ENCODE results near the gene CTNNA3. TPM values are rescaled to one million over a fixed set of nuclear protein-coding genes. Genes with fewer than 3 reads are reported as not detected.
A peak's percentile ranks its signal among the peaks of the same experiment; 100 is the strongest.

Gene CTNNA3
- total RNA-seq, 1 donor from 2014 or later, result 0.92 TPM

- DNase-seq (ENCODE audit: low spot score), result no peak
- Mint-ChIP-seq H3K27me3 (ENCODE audit: low read depth) (no peaks in the 10 kb centered on the region), H3K9me3 (ENCODE audit: low read depth) (peaks cover 6% of the 10 kb centered on the region), H3K27ac (ENCODE audit: unreplicated experiment) (no peak overlapping the region), H3K36me3 (ENCODE audit: low read depth) (no peaks in the 10 kb centered on the region), H3K4me1 (ENCODE audit: low read depth) (peaks cover 15% of the 10 kb centered on the region), H3K4me3 (ENCODE audit: unreplicated experiment) (no peak overlapping the region)
- no peak for TF ChIP-seq CTCF (IDR thresholded peaks at IDR 0.05)
Measured at GRCh38 chr10:67622984-67623383, 73.0 kb downstream of the CTNNA3 start.

- peaks cover 19% of the 10 kb centered on the region for H3K4me1 Mint-ChIP-seq (ENCODE audit: low read depth)
- no peak for TF ChIP-seq CTCF (IDR thresholded peaks at IDR 0.05)
- no peaks in the 10 kb centered on the region for H3K27me3 Mint-ChIP-seq (ENCODE audit: low read depth)
- H3K9me3 Mint-ChIP-seq (ENCODE audit: low read depth), result peaks cover 6% of the 10 kb centered on the region
- H3K36me3 Mint-ChIP-seq (ENCODE audit: low read depth), result no peaks in the 10 kb centered on the region
- no peak overlapping the region for H3K4me3 Mint-ChIP-seq (ENCODE audit: unreplicated experiment)
- DNase-seq (ENCODE audit: low spot score), result no peak
- no peak overlapping the region for H3K27ac Mint-ChIP-seq (ENCODE audit: unreplicated experiment)
Measured at GRCh38 chr10:67622511-67622910, 73.5 kb downstream of the CTNNA3 start.

DNA sequence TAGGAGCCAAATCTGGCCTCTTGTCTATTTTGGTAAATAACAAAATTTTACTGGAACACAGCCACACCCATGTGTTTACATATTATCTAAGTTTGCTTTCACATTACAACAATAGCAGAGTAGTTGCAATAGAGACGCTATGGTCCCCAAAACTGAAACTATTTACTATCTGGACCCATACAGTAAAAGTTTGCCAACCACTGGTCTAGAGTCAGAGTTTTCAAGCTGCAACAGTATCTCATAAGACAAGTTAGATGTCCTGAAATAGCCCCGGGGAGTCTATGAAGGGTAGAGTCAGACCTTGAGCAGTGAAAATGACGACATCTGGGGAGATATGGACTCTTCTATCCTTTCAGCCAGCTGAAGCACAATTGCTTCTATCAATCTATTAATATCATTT lies 74.2 kb downstream of the CTNNA3 start:
- peaks cover 6% of the 10 kb centered on the region for H3K9me3 Mint-ChIP-seq (ENCODE audit: low read depth)
- no peak for TF ChIP-seq CTCF (IDR thresholded peaks at IDR 0.05)
- peaks cover 24% of the 10 kb centered on the region for H3K4me1 Mint-ChIP-seq (ENCODE audit: low read depth)
- H3K36me3 Mint-ChIP-seq (ENCODE audit: low read depth), result no peaks in the 10 kb centered on the region
- no peak overlapping the region for H3K27ac Mint-ChIP-seq (ENCODE audit: unreplicated experiment)
- no peaks in the 10 kb centered on the region for H3K27me3 Mint-ChIP-seq (ENCODE audit: low read depth)
- DNase-seq (ENCODE audit: low spot score), result no peak
- no peak overlapping the region for H3K4me3 Mint-ChIP-seq (ENCODE audit: unreplicated experiment)

DNA sequence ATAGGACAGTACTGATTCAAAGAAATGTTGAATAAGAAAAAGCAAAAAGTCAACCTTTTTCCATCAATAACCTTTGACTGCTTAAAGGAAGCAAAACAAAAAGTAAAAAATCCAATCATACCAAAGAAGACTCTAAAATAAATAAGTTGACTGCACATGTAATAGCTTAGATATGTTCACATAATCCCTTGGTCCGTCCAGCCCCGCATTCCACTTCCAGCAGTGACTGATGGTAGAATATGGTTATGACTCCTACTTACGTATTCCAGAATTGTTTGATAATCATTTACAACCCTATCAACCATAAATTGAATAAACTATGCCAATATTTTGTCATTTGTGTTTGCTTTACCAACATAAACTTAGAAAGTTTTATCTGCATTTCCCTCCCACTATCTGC lies 77.9 kb downstream of the CTNNA3 start:
- no peaks in the 10 kb centered on the region for H3K36me3 Mint-ChIP-seq (ENCODE audit: low read depth)
- H3K9me3 Mint-ChIP-seq (ENCODE audit: low read depth), result peaks cover 6% of the 10 kb centered on the region
- H3K4me3 Mint-ChIP-seq (ENCODE audit: unreplicated experiment), result no peak overlapping the region
- DNase-seq (ENCODE audit: low spot score), result no peak
- H3K27me3 Mint-ChIP-seq (ENCODE audit: low read depth), result no peaks in the 10 kb centered on the region
- peaks cover 33% of the 10 kb centered on the region for H3K4me1 Mint-ChIP-seq (ENCODE audit: low read depth)
- TF ChIP-seq CTCF (IDR thresholded peaks at IDR 0.05), result no peak
- H3K27ac Mint-ChIP-seq (ENCODE audit: unreplicated experiment), result no peak overlapping the region

GRCh38 chr10:67612577-67613537 lies 83.1 kb downstream of the CTNNA3 start:
- no peak for DNase-seq (ENCODE audit: low spot score)
- H3K4me1 Mint-ChIP-seq (ENCODE audit: low read depth), result peaks cover 38% of the 10 kb centered on the region
- no peaks in the 10 kb centered on the region for H3K36me3 Mint-ChIP-seq (ENCODE audit: low read depth)
- H3K27me3 Mint-ChIP-seq (ENCODE audit: low read depth), result no peaks in the 10 kb centered on the region
- H3K4me3 Mint-ChIP-seq (ENCODE audit: unreplicated experiment), result no peak overlapping the region
- peak overlapping the region; percentile 30 for H3K27ac Mint-ChIP-seq (ENCODE audit: unreplicated experiment)
- no peaks in the 10 kb centered on the region for H3K9me3 Mint-ChIP-seq (ENCODE audit: low read depth)
- TF ChIP-seq CTCF (IDR thresholded peaks at IDR 0.05), result no peak
